Hematopoietic multipotent progenitor cell treated with erythropoietin and hydrocortisone succinate and interleukin-3 and kit ligand, for 4 days (in vitro differentiated cells): ENCODE results near the gene FAM81A.
"Not testable (repeated sequence)": the region's sequence is repeated elsewhere in the genome, so short reads cannot be mapped to it uniquely, and the experiment has no call there.

Source experiments
- DNase-seq: peaks from one replicate; pipeline ENCODE4 v3.0.0-alpha.2; 2015

The FAM81A gene

DNA sequence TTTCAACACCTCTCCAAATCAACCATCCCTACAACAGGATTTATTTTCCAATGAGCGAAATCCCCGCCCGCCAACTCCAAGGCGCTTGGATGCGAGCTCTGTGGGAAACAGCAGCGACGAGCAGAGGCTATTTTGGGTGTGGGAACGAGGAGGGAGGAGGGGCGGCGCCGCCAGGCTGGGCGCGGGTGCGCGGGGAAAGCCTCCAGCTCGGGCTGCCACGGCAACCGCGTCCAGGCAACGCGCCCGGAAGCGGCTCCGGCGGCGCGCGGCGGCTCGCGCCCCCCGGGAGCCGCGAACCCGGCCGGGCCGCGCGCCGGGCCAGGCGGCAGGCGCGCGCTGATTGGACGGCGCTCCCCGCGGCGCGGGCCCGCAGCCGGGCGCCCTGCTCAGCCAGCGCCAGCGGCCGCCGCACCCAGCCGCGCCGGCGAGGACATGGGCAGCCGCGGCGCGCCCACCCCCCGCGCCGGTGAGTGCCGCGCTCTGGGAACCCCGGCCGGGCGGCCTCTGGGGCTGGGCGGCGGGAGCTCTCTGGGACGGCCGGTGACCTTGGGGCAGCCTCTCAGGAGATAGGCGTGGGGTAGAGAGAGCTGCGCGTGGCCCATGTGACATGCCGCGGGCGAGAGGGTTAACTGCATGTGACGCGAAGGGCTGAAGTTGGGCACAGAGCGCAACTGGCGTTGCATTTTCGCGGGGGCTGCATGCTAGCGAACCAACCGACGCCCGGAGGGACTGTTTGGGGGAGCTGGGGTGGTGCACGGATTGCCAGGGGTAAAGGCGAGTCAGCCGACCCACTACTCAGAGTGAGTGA is at the start of gene FAM81A:
Gene FAM81A, plus strand, starts transcription at position 370 of the 808 bp plus-strand sequence. CDS start 20,441 bp downstream, outside the sequence.
- DNase-seq, result peak; percentile 79

DNA sequence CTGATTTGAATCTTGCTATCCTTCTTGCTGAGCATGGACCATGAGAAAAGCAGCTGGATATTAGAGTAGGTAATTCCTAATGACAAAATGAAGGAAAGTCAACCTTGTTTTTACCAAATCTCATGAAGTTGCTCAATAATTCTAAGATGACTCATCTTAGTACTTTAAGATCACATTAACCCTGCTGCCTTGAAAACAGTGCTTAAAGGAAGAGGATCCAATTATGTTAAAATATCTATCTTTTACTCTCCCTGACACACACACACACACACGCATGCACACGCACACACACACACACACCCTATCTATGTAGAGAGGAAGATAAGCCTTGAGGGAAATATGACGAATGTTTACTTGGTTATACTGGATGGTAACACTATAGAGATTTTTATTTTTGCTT is 49.3 kb upstream of the FAM81A start:
- DNase-seq, result peak; percentile 25

DNA sequence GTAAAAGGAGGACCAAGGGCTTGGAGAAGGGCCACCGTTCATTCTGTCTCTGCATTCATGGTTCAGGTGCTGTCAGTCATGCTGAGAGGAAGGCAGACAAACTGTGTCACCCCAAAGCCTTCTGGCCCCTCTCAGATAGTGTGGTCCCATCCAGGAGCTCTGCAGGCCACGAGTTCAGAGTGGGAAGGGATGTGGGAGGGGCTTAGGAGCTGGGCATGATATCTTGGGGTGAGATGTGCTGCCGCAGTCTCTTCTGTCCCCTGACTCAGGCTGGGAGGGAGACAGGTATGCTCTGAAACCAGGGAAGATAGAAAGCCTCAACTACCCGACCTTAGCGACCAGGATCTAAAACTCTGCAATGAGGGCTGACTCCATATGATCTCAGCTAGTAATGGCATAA is 45.7 kb upstream of the FAM81A start:
- DNase-seq, result no peak

DNA sequence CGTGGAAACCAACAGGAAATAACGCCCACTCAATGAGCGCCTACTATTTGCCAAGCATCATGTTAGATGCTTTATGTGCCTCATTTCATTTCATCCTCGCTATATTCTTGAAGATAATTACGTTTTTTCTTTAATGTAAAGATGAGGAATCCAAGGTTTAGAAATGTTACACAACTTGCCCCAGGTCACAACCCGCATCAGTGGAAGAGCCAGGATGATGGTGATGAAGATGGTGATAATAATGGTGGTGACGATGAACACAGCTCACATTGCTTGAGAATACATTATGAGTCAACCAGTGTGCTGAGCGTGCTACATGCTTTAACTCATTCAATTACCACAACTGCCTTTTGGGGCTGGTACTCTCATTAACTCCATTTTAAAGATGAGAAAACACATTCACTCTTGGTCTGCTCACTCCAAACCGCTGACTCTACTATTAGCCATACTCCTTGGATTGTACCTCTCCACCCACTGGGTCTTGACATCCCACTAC is 43.8 kb upstream of the FAM81A start:
- no peak for DNase-seq

GRCh38 chr15:59396211-59396610 is 41.8 kb upstream of the FAM81A start:
- no peak for DNase-seq

GRCh38 chr15:59396679-59397078 is 41.3 kb upstream of the FAM81A start:
- no peak for DNase-seq

GRCh38 chr15:59398220-59398619 is 39.8 kb upstream of the FAM81A start:
- DNase-seq, result no peak

- DNase-seq, result peak; percentile 38
These were observed 38.4 kb upstream of the FAM81A start for GRCh38 chr15:59399465-59400102.

DNA sequence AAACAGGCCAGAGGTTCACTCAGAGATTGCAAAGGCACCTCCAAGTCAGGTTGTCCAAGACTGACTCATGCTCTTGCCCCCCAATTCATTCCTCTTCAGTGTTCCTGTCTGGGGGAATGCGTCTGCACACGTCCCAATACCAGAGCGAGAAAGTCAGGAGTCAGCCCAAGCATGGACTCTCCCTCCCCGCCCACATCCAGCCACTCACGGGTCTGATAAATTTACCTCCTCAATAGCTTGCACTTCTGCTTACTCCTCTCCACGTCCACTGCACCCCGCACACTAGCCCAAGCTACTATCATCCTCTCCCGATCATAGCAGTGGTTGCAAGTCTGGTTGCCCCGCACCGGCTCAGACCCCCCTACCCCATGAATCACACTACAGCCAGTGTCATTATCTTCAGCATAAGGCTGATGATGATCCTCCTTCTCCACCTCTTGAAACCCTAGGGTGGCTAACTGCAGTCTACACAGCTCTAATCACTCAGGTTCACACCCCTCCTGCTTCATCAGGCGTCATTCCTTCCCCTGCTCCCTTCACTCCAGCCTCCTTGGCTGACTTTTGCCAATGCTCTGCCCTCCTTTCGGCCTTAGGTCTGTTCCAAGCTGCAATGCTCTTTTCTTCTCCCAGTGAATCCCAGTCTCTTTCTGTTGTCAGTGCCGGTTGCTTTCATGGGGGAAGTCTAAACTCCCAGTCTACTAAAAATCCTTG is 37.7 kb upstream of the FAM81A start:
- no peak for DNase-seq

DNA sequence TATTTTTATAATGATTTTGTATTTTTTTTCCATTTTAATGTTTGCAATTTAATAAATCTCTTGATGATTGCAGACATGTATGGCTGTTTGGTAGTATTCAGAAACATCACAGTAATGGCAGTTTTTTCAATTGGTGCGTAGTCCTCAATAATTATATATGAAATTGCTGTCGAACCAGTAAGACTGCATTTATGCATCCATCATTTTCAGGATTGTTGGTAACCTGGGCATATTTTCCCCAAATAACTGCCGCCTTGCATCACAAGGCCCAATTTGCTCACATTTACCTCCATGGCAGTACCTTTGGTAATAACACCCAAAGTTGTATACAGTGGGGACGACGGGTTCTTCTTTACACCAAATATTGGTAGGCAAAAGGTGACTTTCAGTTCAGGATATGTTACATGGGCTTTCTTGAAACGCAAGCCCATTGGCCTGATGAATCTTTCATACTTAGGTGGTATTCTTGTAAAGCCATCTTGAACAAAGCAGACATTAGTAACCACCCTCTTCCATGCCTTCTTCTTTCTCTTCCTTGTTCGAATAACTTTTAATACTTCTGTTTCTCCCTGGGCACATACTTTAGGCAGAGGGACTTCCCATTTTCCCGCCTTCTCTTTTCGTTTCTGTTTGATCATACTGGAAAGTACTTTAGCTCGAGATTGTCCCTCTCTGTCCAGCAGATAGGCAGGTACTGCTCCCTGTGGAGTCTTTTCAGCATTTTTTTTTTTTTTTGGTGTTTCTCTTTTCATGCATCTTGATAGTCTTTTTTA is 36.7 kb upstream of the FAM81A start:
- DNase-seq, result not testable (repeated sequence)

GRCh38 chr15:59401824-59402569 is 36.0 kb upstream of the FAM81A start:
- DNase-seq, result no peak

- DNase-seq, result no peak
These were observed 32.9 kb upstream of the FAM81A start for GRCh38 chr15:59405079-59405478.

GRCh38 chr15:59406446-59406845 is 31.5 kb upstream of the FAM81A start:
- peak; percentile 57 for DNase-seq

GRCh38 chr15:59407946-59408345 is 30.0 kb upstream of the FAM81A start:
- no peak for DNase-seq

- no peak for DNase-seq
These were observed 27.5 kb upstream of the FAM81A start for GRCh38 chr15:59410391-59410896.

DNA sequence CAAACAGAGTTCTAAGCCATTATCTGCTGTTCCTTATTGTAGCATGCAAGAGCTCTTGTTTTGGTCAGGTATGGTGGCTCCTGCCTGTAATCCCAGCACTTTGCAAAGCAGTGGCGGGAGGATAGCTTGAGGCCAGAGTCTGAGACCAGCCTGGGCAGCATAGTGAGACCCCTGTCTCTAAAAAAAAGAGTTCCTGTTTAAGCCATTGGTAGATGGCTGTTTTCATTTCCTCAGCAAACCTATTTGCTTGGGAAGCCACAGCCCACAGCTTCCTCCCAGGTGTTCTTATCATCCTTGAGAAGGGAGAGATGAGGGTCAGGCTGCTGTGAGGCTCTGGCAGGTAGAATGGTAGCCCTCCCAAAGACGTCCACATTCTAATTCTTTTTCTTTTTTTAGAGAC is 24.4 kb upstream of the FAM81A start:
- no peak for DNase-seq

DNA sequence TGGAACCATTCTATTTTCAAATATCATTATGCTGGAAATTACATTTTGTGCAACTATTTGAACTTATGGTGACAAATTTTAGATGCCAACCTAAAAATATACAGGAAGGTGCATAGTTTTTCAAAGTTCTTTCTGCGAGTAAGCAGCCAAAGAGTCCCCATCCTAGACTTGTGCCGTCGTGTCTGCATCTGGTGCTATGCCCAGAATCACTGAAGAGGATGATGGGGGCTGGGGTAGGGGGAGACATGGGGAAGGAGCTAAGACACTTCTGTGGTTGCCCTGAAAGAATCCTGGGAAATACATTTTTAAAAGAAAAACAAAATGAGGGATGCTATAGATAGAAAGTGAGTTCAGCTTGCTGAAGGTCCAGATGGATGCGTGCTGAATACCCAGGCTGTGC is 21.2 kb upstream of the FAM81A start:
- no peak for DNase-seq

DNA sequence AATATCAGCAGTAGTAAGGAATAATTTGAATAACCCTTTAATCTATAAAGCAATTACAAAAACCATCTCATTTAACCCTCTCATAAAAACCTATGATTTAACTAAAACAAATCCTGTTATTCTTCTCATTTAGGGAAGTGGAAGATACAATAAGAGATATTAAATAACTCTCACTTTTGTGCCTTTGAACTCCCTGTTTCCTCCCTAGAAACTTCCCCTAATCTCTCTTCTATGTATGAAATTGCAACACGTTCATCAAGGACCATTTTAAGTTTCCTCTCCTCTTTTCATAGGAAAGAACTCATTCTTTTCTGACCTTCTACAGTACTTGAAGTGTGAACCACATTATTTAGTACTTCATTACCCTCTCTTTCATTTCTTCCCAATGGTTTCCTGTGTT is 18.8 kb upstream of the FAM81A start:
- DNase-seq, result no peak

- no peak for DNase-seq
These were observed 17.9 kb upstream of the FAM81A start for GRCh38 chr15:59420108-59420507.

- DNase-seq, result peak; percentile 39
These were observed 16.9 kb upstream of the FAM81A start for GRCh38 chr15:59420986-59421618.

GRCh38 chr15:59424616-59425015 is 13.4 kb upstream of the FAM81A start:
- DNase-seq, result no peak
